Measurements from ENCODE around the gene FYTTD1. TPM values are rescaled to one million over a fixed set of nuclear protein-coding genes. Genes with fewer than 3 reads are reported as not detected.

The FYTTD1 gene
- polyA plus RNA-seq, 1 donor from 2014 or later: 87.0 TPM

DNA sequence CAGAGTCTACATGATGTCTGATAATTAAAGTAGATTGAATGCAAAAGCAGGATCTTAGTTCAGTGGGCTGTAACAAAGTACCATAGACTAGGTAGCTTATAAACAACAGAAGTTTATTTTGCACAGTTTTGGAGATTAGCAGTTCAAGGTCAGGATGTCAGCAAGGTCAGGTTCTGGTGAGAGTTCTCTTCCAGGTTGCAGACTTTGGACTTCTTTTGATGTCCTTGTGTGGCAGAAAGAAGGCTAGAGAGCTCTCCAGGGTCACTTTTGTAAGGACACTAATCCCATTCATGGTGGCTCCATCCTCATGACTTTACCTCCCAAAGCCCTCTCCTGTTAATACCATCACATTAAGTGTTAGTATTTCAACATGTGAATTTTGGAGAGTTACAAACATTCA lies 12.1 kb downstream of the FYTTD1 start:
- H3K4me3 ChIP-seq (ENCODE audit: low read length): no peak overlapping the region
- no peak overlapping the region for H3K27ac ChIP-seq (ENCODE audit: low read length)
- H3K9ac ChIP-seq (ENCODE audit: low read length): no peak overlapping the region
- H3K9me3 ChIP-seq (ENCODE audit: low read length): no peaks in the 10 kb centered on the region
- H3K79me2 ChIP-seq (replicated peaks; ENCODE audit: insufficient read depth, low read length): peaks cover 16% of the 10 kb centered on the region
- H3K36me3 ChIP-seq (ENCODE audit: insufficient read depth, low read length): peaks cover 4% of the 10 kb centered on the region
- H3K9me2 ChIP-seq (ENCODE audit: insufficient read depth, low read length): no peaks in the 10 kb centered on the region
- TF ChIP-seq RAD21 (conservative IDR thresholded peaks at IDR 0.05): no peak
- H2AFZ ChIP-seq (ENCODE audit: low read depth, low read length): no peak overlapping the region
- H3K27me3 ChIP-seq (ENCODE audit: insufficient read depth, low read depth, low read length): no peaks in the 10 kb centered on the region
- no peak overlapping the region for H3K4me2 ChIP-seq (ENCODE audit: low read length)
- H4K20me1 ChIP-seq (ENCODE audit: insufficient read depth): no peaks in the 10 kb centered on the region
- H3F3A ChIP-seq (ENCODE audit: insufficient read depth, low read length, poor library complexity, severe bottlenecking): no peaks in the 10 kb centered on the region

DNA sequence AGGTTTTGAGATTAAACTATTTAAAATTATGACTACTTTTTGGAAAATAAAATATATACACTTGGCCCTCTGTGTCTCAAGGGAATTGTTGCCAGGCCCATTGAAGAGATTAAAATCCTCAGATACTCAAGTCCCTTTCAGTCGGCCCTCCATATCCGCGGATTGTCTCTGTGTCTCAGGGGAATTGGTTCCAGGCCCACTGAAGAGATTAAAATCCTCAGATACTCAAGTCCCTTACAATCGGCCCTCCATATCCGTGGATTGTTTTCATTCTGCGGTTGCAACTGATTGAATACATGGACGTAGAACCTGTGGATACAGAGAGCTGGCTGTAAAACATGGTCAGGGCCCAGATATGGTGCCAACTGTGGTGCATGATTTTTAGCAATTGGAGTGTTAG lies 25.6 kb downstream of the FYTTD1 start:
- TF ChIP-seq, protein P1, sequence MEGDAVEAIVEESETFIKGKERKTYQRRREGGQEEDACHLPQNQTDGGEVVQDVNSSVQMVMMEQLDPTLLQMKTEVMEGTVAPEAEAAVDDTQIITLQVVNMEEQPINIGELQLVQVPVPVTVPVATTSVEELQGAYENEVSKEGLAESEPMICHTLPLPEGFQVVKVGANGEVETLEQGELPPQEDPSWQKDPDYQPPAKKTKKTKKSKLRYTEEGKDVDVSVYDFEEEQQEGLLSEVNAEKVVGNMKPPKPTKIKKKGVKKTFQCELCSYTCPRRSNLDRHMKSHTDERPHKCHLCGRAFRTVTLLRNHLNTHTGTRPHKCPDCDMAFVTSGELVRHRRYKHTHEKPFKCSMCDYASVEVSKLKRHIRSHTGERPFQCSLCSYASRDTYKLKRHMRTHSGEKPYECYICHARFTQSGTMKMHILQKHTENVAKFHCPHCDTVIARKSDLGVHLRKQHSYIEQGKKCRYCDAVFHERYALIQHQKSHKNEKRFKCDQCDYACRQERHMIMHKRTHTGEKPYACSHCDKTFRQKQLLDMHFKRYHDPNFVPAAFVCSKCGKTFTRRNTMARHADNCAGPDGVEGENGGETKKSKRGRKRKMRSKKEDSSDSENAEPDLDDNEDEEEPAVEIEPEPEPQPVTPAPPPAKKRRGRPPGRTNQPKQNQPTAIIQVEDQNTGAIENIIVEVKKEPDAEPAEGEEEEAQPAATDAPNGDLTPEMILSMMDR (IDR thresholded peaks at IDR 0.05; ENCODE audit: poor library complexity, severe bottlenecking): no peak
- TF ChIP-seq MXI1 (conservative IDR thresholded peaks at IDR 0.05; ENCODE audit: poor library complexity, severe bottlenecking): no peak
- no peak for TF ChIP-seq TAF1 (IDR thresholded peaks at IDR 0.05; ENCODE audit: low read depth)
- TF ChIP-seq, protein P2, sequence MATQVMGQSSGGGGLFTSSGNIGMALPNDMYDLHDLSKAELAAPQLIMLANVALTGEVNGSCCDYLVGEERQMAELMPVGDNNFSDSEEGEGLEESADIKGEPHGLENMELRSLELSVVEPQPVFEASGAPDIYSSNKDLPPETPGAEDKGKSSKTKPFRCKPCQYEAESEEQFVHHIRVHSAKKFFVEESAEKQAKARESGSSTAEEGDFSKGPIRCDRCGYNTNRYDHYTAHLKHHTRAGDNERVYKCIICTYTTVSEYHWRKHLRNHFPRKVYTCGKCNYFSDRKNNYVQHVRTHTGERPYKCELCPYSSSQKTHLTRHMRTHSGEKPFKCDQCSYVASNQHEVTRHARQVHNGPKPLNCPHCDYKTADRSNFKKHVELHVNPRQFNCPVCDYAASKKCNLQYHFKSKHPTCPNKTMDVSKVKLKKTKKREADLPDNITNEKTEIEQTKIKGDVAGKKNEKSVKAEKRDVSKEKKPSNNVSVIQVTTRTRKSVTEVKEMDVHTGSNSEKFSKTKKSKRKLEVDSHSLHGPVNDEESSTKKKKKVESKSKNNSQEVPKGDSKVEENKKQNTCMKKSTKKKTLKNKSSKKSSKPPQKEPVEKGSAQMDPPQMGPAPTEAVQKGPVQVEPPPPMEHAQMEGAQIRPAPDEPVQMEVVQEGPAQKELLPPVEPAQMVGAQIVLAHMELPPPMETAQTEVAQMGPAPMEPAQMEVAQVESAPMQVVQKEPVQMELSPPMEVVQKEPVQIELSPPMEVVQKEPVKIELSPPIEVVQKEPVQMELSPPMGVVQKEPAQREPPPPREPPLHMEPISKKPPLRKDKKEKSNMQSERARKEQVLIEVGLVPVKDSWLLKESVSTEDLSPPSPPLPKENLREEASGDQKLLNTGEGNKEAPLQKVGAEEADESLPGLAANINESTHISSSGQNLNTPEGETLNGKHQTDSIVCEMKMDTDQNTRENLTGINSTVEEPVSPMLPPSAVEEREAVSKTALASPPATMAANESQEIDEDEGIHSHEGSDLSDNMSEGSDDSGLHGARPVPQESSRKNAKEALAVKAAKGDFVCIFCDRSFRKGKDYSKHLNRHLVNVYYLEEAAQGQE (IDR thresholded peaks at IDR 0.05; ENCODE audit: borderline replicate concordance): no peak
- TF ChIP-seq POLR2AphosphoS5 (IDR thresholded peaks at IDR 0.05): no peak
- no peak for TF ChIP-seq SMC3 (conservative IDR thresholded peaks at IDR 0.05; ENCODE audit: poor library complexity)
- no peak for TF ChIP-seq EZH2 (IDR thresholded peaks at IDR 0.05; ENCODE audit: borderline replicate concordance, insufficient read depth, low read length, poor library complexity, severe bottlenecking)
- no peak for TF ChIP-seq EP300 (conservative IDR thresholded peaks at IDR 0.05; ENCODE audit: poor library complexity, severe bottlenecking)
- TF ChIP-seq RAD21 (conservative IDR thresholded peaks at IDR 0.05): no peak
- no peaks in the 10 kb centered on the region for H3K27me3 ChIP-seq (ENCODE audit: insufficient read depth, low read depth, low read length)
- H3K9me3 ChIP-seq (ENCODE audit: low read length): no peaks in the 10 kb centered on the region
- H3K4me3 ChIP-seq (ENCODE audit: low read length): no peak overlapping the region
- no peak overlapping the region for H3K4me2 ChIP-seq (ENCODE audit: low read length)
- H3K9ac ChIP-seq (ENCODE audit: low read length): no peak overlapping the region
- no peaks in the 10 kb centered on the region for H3K9me2 ChIP-seq (ENCODE audit: insufficient read depth, low read length)
- H3K36me3 ChIP-seq (ENCODE audit: insufficient read depth, low read length): peaks cover 6% of the 10 kb centered on the region
- H3K79me2 ChIP-seq (replicated peaks; ENCODE audit: insufficient read depth, low read length): no peaks in the 10 kb centered on the region
- no peak overlapping the region for H2AFZ ChIP-seq (ENCODE audit: low read depth, low read length)
- H3K27ac ChIP-seq (ENCODE audit: low read length): no peak overlapping the region
- no peaks in the 10 kb centered on the region for H3F3A ChIP-seq (ENCODE audit: insufficient read depth, low read length, poor library complexity, severe bottlenecking)
- no peaks in the 10 kb centered on the region for H4K20me1 ChIP-seq (ENCODE audit: insufficient read depth)

DNA sequence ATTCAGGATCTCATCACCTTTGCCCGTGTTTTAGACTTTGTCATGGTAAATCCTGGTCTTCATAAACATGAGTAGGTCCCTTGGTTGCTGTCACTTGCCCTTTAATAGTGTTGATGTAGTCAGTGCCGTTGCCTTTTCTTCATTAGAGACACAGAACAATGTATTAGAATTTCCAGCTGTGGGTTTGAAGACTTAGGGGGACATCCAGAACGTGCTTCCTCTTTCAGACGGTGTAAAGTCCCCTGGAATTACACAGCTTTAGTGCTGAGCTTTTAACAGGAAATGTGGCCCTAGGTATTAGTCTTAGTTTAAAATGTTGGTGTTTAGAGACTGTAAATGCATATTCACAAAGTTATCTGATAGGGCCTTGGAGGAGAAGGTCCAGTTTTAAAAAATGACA lies 32.5 kb downstream of the FYTTD1 start:
- Histone ChIP-seq H3K9ac (ENCODE audit: low read length) (no peak overlapping the region), H3F3A (ENCODE audit: insufficient read depth, low read length, poor library complexity, severe bottlenecking) (no peaks in the 10 kb centered on the region), H3K27me3 (ENCODE audit: insufficient read depth, low read depth, low read length) (no peaks in the 10 kb centered on the region), H3K79me2 (replicated peaks; ENCODE audit: insufficient read depth, low read length) (no peaks in the 10 kb centered on the region), H3K4me2 (ENCODE audit: low read length) (no peak overlapping the region), H3K9me2 (ENCODE audit: insufficient read depth, low read length) (no peaks in the 10 kb centered on the region), H3K9me3 (ENCODE audit: low read length) (no peaks in the 10 kb centered on the region), H3K36me3 (ENCODE audit: insufficient read depth, low read length) (peaks cover 6% of the 10 kb centered on the region), H3K27ac (ENCODE audit: low read length) (no peak overlapping the region), H2AFZ (ENCODE audit: low read depth, low read length) (no peak overlapping the region), H4K20me1 (ENCODE audit: insufficient read depth) (no peaks in the 10 kb centered on the region), H3K4me3 (ENCODE audit: low read length) (no peak overlapping the region)
- TF ChIP-seq MXI1 (conservative IDR thresholded peaks at IDR 0.05; ENCODE audit: poor library complexity, severe bottlenecking) (no peak), EZH2 (IDR thresholded peaks at IDR 0.05; ENCODE audit: borderline replicate concordance, insufficient read depth, low read length, poor library complexity, severe bottlenecking) (no peak), POLR2AphosphoS5 (IDR thresholded peaks at IDR 0.05) (no peak), RAD21 (conservative IDR thresholded peaks at IDR 0.05) (no peak), TAF1 (IDR thresholded peaks at IDR 0.05; ENCODE audit: low read depth) (no peak), EP300 (conservative IDR thresholded peaks at IDR 0.05; ENCODE audit: poor library complexity, severe bottlenecking) (no peak)
- TF ChIP-seq, protein P2 (IDR thresholded peaks at IDR 0.05; ENCODE audit: borderline replicate concordance): no peak
- TF ChIP-seq, protein P1 (IDR thresholded peaks at IDR 0.05; ENCODE audit: poor library complexity, severe bottlenecking): no peak

Data from neural cell (in vitro differentiated cells).